SHP77 (cell line): ENCODE data around the gene PDZD7.

Experiments used
- DNase-seq, 2 experiments: peaks; one replicate each; lab custom pipeline; 2025; lab: John Stamatoyannopoulos, UW

Gene PDZD7

DNA sequence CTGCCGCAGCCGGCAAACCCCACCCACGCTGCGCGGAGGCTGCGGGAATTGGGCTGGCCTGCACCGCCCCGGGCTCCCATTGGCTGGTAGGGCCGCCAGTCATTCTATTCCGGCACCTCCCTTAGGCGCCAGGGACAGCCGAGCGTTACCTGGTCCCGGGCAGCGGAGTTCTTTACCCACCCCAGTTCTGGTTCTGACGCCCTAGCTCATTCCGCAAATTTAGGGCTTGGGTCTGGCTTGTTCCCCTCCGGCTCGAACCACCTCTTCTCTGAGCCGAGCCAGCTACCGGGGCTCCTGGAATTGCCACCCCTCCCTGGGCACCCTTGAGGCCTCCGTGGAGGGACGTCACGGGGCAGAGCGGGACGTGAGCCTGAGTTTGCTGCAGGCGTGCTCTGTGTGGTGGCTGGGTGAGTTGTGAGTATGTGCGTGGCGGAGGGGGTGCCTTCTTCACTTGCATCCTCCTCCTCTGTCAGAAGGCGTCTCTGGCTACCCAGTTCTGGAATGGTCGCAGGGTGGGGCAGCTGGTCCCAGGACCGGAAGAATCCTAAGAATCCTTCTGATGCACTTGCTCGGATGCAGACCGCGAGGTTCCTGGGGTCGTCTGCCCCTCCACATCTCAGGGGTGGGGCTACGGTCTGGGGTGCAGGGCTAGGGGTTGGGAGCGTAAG is at the start of gene PDZD7, which contains the start of gene SFXN3:
PDZD7 (minus strand) TSS at position 2 of the 668 bp plus-strand sequence. CDS start 910 bp downstream, outside the sequence.
SFXN3 (plus strand) TSS at position 107 of the 668 bp plus-strand sequence. CDS start 3,461 bp downstream, outside the sequence.
- peak; percentile 78 to 83 for DNase-seq

DNA sequence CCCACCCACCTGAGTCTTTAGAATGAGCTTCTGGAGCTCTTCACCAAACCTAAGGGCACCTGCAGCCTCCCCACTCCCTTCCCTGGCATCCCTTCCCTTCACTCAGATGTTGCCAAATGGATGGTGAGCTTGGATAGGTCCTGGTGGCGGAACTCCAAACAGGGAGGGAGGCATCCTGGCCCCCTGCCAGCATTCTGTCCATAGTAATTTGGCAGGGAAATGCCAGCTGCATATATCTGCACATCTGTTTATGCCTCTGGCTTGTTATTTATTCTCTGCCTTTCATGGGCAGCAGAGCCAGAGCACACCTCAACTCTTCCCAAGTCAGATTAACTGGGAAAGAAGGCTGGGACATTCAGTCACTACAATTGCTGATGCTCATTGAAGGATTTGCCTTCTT is 48.9 kb upstream of the PDZD7 start:
- no peak for DNase-seq

DNA sequence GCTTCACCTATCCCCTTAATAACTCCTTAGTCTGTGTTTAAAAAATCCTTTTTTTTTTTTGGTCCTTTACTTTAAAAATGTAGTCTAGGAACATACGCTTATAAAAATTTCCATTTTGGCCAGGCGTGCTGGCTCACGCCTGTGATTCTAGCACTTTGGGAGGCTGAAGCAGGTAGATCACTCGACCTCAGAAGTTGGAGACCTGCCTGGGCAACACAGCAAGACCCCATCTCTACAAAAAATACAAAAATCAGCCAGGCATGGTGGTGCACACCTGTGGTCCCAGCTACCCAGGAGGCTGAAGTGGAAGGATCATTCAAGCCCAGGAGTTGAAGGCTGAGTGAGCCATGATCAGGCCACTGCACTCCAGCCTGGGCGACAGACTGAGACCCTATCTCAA is 45.7 kb upstream of the PDZD7 start:
- no peak for DNase-seq

DNA sequence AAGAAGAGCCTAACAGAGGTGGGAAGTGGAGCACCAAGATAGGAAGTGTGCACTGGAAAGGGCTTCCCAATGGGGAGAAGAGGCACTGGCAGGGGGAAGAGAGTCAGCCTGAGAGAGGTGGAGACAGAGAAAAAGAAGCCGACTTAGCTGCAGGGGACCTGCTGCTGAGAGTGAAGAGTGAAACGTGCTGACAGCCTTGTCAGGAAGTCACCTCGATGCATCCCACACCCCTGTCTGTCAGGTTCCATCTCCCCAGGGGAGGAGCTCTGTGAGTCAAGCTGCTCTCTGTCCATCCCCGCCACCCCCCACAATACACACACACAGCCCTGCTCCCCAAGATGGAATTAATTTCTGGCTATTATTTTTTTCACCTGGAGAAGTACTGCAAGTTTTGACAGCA is 44.8 kb upstream of the PDZD7 start:
- DNase-seq = no peak

DNA sequence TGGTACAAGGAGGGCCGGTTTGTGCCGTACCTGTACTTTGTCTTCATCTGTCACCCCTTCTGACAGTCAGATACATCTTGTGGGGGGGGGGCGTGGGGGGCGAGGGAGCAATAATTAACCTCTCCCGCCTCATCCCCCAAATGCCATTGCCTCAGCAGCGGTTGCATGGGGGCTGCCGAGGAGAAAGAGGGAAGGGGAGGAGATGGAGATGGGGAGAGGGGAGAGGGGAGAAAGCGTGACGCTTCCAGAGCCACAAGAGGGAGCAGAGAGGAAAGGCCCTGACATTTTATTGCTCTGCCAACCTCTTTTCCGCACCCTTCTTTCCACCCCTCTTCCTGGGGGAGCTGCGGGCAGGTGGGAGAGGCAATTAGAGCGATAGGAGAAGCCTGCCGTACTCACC is 42.7 kb upstream of the PDZD7 start:
- DNase-seq = no peak

DNA sequence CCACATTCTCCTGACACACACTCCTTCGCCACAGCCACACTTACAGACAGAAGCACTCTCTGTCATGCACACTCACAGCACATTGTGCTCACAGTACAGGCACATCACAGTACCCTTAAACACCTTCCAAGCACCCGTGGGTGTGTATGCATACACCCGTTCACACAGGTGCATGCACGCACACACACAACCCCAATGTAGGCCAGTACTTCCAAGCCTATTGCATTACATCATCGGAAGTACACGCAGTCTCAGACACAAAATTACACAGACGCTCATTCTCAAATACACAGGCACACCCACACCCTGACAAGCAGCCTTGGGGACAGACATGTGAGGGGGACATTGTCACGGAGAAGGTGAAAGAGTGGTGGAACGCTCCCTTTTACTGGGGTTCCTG is 42.0 kb upstream of the PDZD7 start:
- DNase-seq = no peak

DNA sequence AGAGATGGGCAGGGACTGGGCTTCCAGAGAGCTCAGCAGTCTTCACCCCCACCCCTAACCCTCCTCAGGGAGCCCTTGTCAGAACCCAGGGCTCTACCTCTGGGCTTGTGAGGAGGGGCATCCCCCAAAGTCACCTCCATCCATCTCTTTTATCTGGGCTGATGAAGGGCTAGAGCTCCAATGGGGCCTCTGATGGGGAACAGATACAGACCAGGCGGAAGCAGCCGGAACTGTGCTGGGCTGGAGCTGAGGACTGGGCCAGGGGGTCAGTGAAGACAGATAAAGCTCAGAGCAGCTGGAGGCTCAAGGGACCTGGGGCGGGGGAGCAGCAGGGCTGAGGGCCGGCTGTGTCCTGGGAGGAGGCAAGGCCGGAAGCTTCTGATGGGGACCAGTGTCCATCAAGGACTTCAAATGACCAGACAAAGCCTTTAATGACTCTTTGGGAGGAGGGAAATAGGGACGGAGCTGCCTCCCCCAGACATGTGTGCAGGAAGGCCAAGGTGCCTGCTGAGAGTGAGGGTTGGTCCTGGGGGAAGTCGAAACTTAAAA is 41.0 kb upstream of the PDZD7 start:
- DNase-seq = no peak

DNA sequence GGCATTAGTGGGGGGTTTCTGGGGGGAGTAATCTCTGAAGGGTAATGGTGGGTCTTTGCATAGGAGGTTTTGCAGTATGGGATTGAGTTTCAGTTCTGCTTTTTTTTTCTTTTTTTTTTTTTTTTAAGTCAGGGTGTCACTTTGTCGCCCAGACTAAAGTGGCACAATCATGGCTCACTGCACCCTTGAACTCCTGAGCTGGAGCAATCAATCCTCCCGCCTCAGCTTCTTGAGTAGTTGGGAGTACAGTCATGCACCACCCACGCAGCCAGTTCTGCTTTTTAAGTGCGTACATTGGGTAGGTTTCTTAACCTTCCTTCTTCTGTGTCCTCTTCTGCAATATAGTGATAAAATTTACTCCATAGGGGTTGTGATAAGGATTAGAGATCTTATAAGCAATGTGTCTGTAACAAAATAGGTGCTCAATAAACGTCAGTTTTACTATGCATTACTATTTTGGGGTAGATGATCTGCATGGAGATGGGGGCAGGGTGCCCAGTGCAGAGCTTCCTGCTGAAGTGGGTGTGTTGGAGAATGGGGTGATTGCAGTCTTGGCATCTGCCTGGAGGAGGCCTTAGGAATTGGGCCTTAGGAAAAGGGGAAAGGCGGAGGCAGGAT is 40.4 kb upstream of the PDZD7 start:
- no peak for DNase-seq

DNA sequence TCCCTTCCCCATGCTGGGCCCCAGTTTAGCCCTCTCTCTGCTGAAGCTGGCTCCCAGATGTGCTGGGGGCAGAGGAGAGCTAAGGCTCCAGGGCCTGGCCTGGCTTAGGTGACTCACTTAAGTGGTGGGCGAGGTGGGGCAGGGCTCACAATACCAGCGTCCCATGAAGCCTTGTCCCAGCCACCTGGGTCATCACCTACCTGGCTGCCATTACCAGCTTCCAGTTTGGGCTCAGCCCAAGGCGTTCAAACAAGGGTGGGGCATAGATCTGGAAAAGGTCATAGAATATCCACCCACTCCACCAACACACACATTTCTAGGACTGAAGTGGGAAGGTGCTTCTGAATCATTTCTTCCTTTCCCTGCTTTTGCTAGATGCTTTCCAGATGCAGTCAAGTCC is 39.2 kb upstream of the PDZD7 start:
- no peak for DNase-seq

DNA sequence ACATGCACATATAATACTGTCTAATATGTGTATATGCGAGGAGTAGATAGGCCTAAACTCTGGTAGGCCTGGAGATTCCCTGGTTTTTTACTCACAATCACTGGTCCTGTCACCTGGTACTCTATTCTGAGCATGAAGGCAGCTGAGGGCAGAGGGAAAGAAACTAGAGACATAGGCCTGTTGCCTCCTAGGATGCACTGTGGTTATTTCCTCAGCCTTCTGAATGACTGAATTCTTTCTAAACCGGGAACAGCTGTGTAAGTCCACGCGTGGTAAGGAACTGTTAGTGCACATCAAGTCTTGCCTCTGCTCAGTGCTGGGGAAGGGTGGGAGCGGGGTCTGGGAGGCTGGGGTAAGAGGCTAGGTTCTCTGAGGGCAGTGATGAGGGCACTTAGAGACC is 38.5 kb upstream of the PDZD7 start:
- DNase-seq = no peak

DNA sequence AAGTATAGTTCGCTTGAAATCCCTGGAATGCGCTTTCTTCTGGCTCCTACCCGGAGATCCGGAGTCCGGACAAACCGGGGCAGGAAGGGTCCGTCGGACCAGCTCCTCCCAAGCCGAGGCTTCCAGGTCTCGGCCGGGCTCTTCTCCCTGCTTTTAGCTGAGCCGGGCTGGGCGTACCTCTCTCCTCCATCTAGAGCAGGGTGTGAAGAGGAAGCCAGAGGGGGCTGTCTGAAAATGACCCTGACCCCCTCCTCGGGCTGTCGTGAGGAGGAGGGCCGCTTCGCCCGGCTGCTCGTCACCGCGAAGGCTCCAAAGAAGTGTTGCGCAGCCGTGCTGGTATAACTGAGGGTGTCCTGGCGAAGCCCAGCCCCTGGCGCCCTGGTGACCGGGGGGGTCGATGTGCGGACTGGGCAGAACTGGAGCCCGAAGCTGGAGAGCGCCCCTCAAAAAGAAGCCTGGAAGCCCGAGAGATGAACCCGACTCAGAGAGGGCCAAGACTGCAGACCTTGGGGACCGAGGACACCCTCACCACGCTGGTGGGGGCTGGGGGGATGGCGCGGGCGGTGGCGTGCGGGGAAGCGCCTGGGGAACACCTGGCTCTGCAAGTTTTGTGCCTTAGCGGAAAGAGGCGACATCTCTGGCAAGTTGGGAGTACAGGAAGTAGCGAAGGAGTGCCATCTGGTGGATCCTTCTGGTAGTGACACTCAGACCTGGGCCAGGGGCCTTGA is 36.6 kb upstream of the PDZD7 start:
- peak; percentile 80 to 81 for DNase-seq

DNA sequence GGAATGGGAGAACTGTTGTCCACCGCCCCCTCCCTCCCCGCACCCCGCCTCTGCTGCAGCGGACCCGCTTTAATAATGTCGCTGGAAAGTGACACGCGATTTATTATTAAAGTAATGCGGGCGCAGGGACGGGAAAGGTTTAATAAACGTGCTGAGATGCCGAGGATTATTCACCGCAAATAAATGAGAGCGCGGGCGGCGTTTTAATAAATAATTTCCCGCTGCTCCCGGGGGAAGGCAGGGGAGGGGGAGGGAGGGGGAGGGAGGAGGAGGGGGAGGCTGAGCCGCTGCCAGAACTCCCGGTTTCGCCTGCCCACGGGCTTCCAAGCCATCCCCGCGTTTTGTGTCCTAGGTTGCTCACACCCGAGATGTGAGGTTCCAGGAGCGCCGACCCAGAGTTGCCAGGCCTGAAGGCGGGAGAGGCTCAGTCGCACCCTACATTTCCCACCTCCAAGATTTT is 36.0 kb upstream of the PDZD7 start:
- DNase-seq = no peak

DNA sequence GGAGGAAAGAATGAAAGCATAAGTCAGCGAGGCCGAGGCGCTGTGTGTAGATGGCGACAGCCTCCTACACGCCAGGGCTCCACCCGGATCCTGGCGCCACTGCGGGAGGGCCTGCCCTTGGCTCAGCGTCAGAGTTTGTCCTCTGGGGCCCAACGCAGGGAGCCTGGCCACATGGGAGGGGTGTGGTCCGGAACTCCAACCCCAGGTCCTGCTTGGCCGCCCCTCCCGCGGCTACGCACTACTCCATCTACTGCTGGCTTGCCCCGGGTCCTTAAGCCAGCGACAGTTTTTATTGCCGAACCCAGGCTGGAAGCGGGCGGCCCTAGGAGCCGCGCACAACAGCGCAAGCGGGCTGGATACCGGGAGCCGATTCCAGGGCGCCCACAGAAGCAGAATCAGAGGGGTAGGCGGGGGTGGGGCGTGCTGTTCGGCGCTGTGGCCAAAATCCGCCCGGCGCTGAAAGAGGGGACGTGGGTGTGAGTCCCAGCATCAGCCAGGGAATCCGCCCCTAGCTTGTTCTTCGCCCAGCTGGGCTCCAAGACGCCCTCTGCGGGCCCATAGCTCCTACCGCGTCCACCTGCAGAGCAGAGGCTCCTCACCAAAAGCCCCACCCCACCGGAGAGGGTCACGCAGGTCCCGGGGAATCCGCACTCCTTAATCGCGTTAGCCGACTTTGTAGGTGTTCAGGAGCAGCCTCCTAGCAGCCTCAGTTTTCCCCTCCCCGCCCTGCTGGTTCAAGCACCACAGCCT is 35.4 kb upstream of the PDZD7 start:
- peak; percentile 73 to 84 for DNase-seq

DNA sequence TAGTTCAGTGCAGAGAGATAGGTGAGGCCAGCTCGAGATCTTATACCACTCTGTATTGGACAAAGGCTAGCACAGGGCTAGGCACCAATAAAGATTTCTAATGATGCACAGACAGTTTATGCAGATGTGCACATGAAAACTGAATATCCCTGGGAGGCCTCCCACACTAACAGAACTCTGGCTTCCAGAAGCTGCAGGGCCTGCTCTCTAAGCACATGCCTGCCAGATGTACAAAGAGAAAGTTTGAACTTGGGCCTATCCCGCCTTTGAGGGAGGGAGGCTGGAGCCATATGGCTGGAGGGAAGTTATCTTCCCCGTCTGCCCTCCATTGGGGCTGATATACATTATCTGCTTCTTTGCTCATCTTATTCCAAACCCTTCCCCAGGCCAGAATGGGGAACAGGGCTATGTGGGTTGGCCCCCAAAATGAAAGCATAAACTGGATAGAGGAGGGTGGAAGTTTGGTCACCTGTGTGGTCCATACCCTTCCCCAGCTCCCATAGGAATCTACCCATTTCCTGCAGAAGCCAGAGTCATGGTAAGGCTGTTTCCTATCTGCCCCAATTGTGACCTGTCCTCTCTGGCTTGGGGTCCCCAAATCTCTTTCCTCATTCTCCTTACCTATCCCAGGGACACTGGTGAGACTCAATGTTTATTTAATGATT is 34.7 kb upstream of the PDZD7 start:
- no peak for DNase-seq

DNA sequence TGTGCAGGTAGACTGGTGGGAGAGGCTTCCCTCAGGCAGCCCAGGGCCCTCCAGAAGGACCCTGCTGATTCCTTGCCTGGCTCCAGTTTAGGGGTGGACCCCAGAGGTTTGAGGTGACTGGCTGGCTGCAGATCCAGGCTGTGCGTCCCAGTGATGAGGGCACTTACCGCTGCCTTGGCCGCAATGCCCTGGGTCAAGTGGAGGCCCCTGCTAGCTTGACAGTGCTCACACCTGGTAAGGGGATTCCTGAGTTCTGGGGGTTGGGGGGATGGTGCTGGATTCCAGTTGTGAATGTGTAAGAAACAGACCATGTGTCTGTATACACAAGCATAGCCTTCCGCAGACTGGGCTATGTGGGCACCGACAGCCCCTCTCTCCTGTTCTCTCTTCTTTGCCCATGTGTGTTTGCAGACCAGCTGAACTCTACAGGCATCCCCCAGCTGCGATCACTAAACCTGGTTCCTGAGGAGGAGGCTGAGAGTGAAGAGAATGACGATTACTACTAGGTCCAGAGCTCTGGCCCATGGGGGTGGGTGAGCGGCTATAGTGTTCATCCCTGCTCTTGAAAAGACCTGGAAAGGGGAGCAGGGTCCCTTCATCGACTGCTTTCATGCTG is 33.6 kb upstream of the PDZD7 start:
- DNase-seq = no peak

DNA sequence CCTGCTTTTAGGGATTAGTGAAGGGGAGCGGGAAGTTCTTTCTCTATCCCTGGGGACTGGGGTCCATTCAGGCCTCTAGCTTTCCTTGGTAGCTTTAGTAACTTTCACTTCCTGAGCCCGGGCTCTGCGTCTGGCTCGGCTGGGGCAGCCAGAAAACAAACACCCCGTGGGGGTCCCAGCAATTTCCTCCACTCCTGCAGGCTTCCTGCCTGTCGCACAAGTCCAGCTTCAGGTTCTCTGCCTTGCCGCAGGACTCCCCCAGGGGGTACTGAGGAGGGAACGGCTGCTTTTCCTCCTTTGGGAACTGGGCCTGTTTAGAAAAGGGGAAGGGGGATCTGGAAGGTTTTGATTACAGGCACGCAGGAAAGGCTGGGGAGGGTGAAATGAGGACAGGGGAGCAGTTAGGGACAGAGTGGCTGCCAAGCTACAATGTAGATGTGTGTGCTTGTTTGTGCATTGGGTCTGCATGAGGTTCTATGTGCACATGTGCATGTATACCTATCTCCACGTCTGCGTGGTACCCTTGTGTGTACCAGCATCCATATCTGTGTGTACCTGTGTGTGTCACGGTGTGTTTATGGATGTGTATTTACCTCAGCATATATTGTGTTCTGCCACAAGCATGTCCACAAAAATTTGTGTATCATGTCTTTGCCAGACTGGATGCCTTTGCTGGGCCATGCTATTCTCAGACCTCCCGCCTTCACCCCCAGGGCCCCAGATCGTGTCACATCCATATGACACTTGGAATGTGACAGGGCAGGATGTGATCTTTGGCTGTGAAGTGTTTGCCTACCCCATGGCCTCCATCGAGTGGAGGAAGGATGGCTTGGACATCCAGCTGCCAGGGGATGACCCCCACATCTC is 32.9 kb upstream of the PDZD7 start:
- DNase-seq = no peak

DNA sequence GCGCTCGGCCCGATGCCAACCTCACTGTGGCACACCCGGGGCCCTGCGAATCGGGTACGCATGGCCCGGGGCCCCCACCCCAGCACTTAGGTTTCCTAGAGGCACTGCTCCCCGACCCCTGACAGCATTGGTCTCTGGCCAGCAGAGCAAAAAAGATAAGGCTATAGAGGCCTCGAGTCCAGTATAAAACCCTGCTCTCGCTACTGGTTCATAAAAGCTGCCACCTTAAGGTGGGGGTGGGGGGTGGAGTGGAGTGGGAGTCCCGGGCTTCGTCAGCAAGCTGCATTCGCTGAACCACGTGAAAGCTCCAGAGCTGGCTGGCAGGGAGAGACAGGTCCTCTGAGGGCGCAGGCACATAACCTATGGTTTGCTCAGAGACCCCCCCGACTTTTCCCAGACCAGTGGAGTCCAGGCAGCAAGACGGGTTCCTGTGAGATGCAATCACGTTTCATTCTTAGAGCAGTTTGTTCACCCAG is 32.2 kb upstream of the PDZD7 start:
- DNase-seq = no peak

DNA sequence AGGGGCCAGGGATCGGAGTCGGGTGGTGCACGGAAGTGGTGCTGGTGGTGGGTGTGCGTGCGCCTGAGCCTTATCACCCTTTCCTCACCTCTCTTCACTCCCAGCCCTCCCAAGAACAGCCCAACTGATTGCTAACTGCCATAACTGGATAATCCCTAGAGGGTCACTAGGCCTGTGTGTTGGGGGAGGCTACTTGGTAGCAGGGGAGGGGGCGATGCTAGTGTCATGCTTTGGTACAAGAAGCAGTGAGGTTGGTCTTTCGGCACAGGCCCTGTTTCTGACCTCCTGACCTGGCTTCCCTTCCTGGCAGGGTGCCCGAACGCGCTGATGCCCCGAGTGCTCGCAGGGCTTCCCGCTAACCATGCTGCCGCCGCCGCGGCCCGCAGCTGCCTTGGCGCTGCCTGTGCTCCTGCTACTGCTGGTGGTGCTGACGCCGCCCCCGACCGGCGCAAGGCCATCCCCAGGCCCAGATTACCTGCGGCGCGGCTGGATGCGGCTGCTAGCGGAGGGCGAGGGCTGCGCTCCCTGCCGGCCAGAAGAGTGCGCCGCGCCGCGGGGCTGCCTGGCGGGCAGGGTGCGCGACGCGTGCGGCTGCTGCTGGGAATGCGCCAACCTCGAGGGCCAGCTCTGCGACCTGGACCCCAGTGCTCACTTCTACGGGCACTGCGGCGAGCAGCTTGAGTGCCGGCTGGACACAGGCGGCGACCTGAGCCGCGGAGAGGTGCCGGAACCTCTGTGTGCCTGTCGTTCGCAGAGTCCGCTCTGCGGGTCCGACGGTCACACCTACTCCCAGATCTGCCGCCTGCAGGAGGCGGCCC is 31.5 kb upstream of the PDZD7 start:
- DNase-seq = peak; percentile 77

DNA sequence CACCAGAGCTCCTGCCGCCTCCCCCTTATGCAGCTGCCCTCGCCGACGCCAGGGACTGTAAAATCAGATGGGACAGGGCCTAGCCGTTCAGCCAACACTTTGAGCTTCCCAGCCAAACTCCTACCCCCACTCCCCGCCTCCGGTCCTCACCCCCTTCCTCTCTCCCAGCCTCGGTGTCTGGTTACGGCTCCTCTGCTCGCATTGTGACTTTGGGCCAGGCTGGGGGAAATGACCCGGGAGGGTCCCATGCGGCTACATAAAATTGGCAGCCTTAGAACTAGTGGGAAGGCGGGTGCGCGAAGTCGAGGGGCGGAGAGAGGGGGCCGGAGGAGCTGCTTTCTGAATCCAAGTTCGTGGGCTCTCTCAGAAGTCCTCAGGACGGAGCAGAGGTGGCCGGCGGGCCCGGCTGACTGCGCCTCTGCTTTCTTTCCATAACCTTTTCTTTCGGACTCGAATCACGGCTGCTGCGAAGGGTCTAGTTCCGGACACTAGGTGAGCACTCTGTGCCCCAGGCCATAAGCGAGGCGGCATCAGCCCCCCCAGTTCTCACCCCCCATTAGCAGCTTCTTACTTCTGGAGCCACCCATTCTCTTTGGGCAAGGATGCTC is 30.8 kb upstream of the PDZD7 start, which contains the start of gene KAZALD1:
KAZALD1 (plus strand) TSS at position 366 of the 608 bp plus-strand sequence. CDS start 604 bp downstream, outside the sequence.
- DNase-seq = peak; percentile 50 to 58
